Osteoblast (primary cell): Measurements from ENCODE around the gene ITIH3. TPM values are rescaled to one million over a fixed set of nuclear protein-coding genes. Genes with fewer than 3 reads are reported as not detected.

ENCODE experiments used
- DNase-seq: peaks from one replicate; pipeline ENCODE4 v3.0.0; 2011; ENCODE audit warnings: low spot score, mixed read lengths; ENCODE audit not compliant: insufficient read length; ENCODE audit errors: missing footprints
- H2AFZ ChIP-seq: 2 replicates; pipeline ENCODE4 v1.6.0; 2011; ENCODE audit warnings: mild to moderate bottlenecking, low read length
- H3K27ac ChIP-seq: 2 replicates; pipeline ENCODE4 v1.5.1; 2011; ENCODE audit warnings: mild to moderate bottlenecking, low read depth, low read length, moderate library complexity
- H3K27me3 ChIP-seq: 2 replicates; pipeline ENCODE4 v1.6.0; 2012; ENCODE audit warnings: mild to moderate bottlenecking, control low read depth, inconsistent platforms, low read length, moderate library complexity; ENCODE audit not compliant: insufficient read depth
- H3K36me3 ChIP-seq: 2 replicates; pipeline ENCODE4 v1.5.1; 2011; ENCODE audit warnings: mild to moderate bottlenecking, low read length, control low read depth, moderate library complexity; ENCODE audit not compliant: insufficient read depth
- H3K4me1 ChIP-seq: 2 replicates; pipeline ENCODE4 v1.5.1; 2011; ENCODE audit warnings: mild to moderate bottlenecking, low read length, control low read depth, moderate library complexity; ENCODE audit not compliant: insufficient read depth
- H3K4me2 ChIP-seq: 2 replicates; pipeline ENCODE4 v1.6.0; 2011; ENCODE audit warnings: mild to moderate bottlenecking, low read length; ENCODE audit not compliant: insufficient read depth
- H3K4me3 ChIP-seq: fragments of 200-600 bp; sonication (generic); 3 replicates; pipeline ENCODE4 v1.5.1; 2012; ENCODE audit warnings: mild to moderate bottlenecking, low read length, inconsistent platforms; ENCODE audit not compliant: insufficient read depth
- H3K79me2 ChIP-seq: 2 replicates; pipeline ENCODE4 v1.6.0; 2012; ENCODE audit warnings: mild to moderate bottlenecking, low read length, control low read depth, inconsistent platforms; ENCODE audit not compliant: insufficient read depth
- H3K9me3 ChIP-seq: 2 replicates; pipeline ENCODE4 v1.5.1; 2011; ENCODE audit warnings: low read depth, low read length, control low read depth
- H4K20me1 ChIP-seq: 2 replicates; pipeline ENCODE4 v1.6.0; 2012; ENCODE audit warnings: mild to moderate bottlenecking, low read length, control low read depth; ENCODE audit not compliant: insufficient read depth
- total RNA-seq: library from RNA; depleted of rRNA; stranded (reverse); fragments of >200 nt; gene quantifications from 2 replicates; pipeline ENCODE4 v1.2.3, GENCODE V29; 2012
- TF ChIP-seq, protein P1 (sequence below): IDR thresholded peaks from 2 replicates; pipeline ENCODE4 v1.5.1; 2011; ENCODE audit warnings: mild to moderate bottlenecking, low read depth, low read length, moderate library complexity; ENCODE audit errors: extremely low read depth

ITIH3 gene
- total RNA-seq, 1 donor = under 0.01 TPM

DNA sequence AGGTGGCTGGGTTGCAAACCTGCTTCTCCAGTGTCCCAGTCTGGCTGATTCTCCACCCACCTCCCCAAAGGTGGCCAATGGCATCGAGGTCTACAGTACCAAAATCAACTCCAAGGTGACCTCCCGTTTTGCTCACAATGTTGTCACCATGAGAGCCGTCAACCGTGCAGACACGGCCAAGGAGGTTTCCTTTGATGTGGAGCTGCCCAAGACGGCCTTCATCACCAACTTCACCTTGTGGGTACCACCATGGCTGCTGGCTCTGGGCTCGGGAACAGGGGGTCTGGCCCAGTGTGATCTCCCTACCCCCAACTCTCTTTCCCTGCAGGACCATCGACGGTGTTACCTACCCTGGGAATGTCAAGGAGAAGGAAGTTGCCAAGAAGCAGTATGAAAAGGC is 1.8 kb downstream of the ITIH3 start:
- TF ChIP-seq, protein P1, sequence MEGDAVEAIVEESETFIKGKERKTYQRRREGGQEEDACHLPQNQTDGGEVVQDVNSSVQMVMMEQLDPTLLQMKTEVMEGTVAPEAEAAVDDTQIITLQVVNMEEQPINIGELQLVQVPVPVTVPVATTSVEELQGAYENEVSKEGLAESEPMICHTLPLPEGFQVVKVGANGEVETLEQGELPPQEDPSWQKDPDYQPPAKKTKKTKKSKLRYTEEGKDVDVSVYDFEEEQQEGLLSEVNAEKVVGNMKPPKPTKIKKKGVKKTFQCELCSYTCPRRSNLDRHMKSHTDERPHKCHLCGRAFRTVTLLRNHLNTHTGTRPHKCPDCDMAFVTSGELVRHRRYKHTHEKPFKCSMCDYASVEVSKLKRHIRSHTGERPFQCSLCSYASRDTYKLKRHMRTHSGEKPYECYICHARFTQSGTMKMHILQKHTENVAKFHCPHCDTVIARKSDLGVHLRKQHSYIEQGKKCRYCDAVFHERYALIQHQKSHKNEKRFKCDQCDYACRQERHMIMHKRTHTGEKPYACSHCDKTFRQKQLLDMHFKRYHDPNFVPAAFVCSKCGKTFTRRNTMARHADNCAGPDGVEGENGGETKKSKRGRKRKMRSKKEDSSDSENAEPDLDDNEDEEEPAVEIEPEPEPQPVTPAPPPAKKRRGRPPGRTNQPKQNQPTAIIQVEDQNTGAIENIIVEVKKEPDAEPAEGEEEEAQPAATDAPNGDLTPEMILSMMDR = no peak
- no peaks in the 10 kb centered on the region for H3K9me3 ChIP-seq
- no peaks in the 10 kb centered on the region for H3K4me1 ChIP-seq
- H3K4me2 ChIP-seq = no peak overlapping the region
- no peak overlapping the region for H2AFZ ChIP-seq
- H3K4me3 ChIP-seq = no peak overlapping the region
- H3K27ac ChIP-seq = no peak overlapping the region
- H3K27me3 ChIP-seq = peaks cover 5% of the 10 kb centered on the region
- H4K20me1 ChIP-seq = no peaks in the 10 kb centered on the region
- H3K36me3 ChIP-seq = no peaks in the 10 kb centered on the region
- no peaks in the 10 kb centered on the region for H3K79me2 ChIP-seq
- peak; percentile 58 for DNase-seq

DNA sequence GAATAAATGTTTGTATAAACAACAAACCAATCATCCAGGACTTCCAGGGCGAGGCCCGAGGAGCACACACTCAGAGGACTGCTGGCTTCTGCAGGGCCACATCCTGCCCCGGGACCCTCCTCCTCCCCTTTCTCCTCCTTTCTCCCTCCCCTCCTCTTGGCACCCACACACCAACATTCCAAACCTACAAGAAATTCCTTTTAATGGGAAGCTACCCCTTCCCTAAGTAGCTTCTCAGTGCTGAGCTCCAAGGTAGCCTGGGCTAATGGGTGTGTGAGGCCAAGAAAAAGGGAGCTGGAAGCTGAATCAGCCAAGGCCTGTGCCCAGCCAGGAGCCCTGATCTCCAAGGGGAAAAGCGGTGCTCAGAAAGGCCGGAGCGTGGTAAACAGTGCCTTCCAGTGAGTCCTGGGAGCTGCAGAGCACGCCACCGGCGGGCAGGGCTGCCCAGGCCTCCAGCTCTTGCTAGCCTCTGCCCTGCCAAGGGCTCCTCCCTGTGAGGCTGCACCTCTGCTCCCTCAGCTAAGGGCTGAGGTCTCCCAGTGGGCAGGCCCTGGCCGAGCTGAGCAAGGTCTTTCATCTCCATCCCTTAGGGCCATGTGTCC is 3.9 kb downstream of the ITIH3 start:
- H3K4me3 ChIP-seq = no peak overlapping the region
- H3K4me1 ChIP-seq = peaks cover 3% of the 10 kb centered on the region
- peak; percentile 87 for DNase-seq
- no peak overlapping the region for H3K27ac ChIP-seq
- no peak overlapping the region for H3K4me2 ChIP-seq
- no peaks in the 10 kb centered on the region for H4K20me1 ChIP-seq
- H2AFZ ChIP-seq = no peak overlapping the region
- TF ChIP-seq, protein P1 = no peak
- H3K36me3 ChIP-seq = no peaks in the 10 kb centered on the region
- H3K79me2 ChIP-seq = no peaks in the 10 kb centered on the region
- no peaks in the 10 kb centered on the region for H3K27me3 ChIP-seq
- no peaks in the 10 kb centered on the region for H3K9me3 ChIP-seq

- no peaks in the 10 kb centered on the region for H4K20me1 ChIP-seq
These were observed 4.4 kb downstream of the ITIH3 start for GRCh38 chr3:52798978-52799476.

DNA sequence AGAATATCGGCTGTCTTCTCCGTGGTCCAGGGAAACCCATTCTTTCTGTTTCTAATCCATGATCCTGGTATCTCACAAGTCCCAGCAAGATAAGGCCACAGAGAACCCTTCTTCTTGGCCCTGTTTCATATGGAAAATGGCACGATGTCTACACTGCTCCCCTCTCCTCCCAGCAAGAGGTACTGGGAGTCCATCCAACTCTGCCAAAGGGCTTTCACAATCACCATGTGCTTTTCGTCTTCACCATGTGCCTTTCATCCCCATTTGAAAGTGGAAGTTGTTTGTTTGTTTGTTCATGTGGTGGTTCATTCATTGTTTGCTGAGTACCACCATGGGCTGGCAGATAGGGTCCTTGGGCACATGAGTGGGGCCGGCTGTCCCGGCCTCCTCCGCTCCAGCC is 5.5 kb downstream of the ITIH3 start:
- no peak overlapping the region for H2AFZ ChIP-seq
- no peak overlapping the region for H3K4me2 ChIP-seq
- H3K36me3 ChIP-seq = no peaks in the 10 kb centered on the region
- no peak overlapping the region for H3K27ac ChIP-seq
- H3K9me3 ChIP-seq = no peaks in the 10 kb centered on the region
- H3K4me1 ChIP-seq = peaks cover 3% of the 10 kb centered on the region
- no peaks in the 10 kb centered on the region for H3K79me2 ChIP-seq
- no peak overlapping the region for H3K4me3 ChIP-seq
- TF ChIP-seq, protein P1 = no peak
- H3K27me3 ChIP-seq = no peaks in the 10 kb centered on the region
- H4K20me1 ChIP-seq = no peaks in the 10 kb centered on the region
- peak; percentile 73 for DNase-seq

More at GRCh38 chr3:52798978-52799476, 4.4 kb downstream of the ITIH3 start:
- H3K79me2 ChIP-seq = no peaks in the 10 kb centered on the region
- DNase-seq = peak; percentile 92
- no peaks in the 10 kb centered on the region for H3K27me3 ChIP-seq
- H3K4me2 ChIP-seq = no peak overlapping the region
- H3K27ac ChIP-seq = no peak overlapping the region
- H3K9me3 ChIP-seq = no peaks in the 10 kb centered on the region
- H2AFZ ChIP-seq = no peak overlapping the region
- H3K36me3 ChIP-seq = no peaks in the 10 kb centered on the region
- H3K4me1 ChIP-seq = peaks cover 3% of the 10 kb centered on the region
- TF ChIP-seq, protein P1 = peak; percentile 48
- H3K4me3 ChIP-seq = no peak overlapping the region
